Liver (tissue), 3 donors: Measurements from ENCODE around the gene FAAH.

Experiments used
- GABPA ChIP-seq, 2 donors: IDR thresholded peaks in 1 of 2; conservative IDR thresholded peaks in 1 of 2; 2 replicates each; pipeline ENCODE4 v1.6.1; 2016; ENCODE audit warnings: antibody characterized with exemption in 2 of 2, mild to moderate bottlenecking in 1 of 2, moderate library complexity in 1 of 2
- ZBTB33 ChIP-seq: IDR thresholded peaks from 2 replicates; pipeline ENCODE4 v1.6.1; 2016; ENCODE audit warnings: antibody characterized with exemption
- TF ChIP-seq, protein P1 (sequence below): IDR thresholded peaks from 2 replicates; pipeline ENCODE4 v1.6.1; 2016; ENCODE audit warnings: antibody characterized with exemption
- TF ChIP-seq, protein P2 (sequence below): fragments of 150-350 bp; IDR thresholded peaks from 2 replicates; pipeline ENCODE4 v1.5.1; 2017; ENCODE audit warnings: improper control_type of control experiment, low read depth, low read length; ENCODE audit not compliant: missing input control
- donor health status: healthy.
- donor health status: healthy.

DNA sequence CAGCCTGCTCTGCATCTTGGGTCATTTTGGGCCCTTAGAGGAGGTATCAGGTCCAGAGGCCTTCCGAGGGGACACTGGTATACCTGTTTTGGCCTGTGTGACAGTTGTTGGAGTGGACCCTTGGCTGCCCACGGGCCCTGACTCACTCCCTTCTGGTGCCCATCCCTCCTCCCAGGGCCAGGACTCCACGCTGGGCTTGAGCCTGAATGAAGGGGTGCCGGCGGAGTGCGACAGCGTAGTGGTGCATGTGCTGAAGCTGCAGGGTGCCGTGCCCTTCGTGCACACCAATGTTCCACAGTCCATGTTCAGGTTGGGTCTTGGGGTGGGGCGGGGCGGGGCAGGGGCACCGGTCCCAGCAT lies 11.1 kb downstream of the FAAH start:
- TF ChIP-seq, protein P1, sequence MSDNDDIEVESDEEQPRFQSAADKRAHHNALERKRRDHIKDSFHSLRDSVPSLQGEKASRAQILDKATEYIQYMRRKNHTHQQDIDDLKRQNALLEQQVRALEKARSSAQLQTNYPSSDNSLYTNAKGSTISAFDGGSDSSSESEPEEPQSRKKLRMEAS, result no peak
- TF ChIP-seq ZBTB33, result no peak
- TF ChIP-seq, protein P2, sequence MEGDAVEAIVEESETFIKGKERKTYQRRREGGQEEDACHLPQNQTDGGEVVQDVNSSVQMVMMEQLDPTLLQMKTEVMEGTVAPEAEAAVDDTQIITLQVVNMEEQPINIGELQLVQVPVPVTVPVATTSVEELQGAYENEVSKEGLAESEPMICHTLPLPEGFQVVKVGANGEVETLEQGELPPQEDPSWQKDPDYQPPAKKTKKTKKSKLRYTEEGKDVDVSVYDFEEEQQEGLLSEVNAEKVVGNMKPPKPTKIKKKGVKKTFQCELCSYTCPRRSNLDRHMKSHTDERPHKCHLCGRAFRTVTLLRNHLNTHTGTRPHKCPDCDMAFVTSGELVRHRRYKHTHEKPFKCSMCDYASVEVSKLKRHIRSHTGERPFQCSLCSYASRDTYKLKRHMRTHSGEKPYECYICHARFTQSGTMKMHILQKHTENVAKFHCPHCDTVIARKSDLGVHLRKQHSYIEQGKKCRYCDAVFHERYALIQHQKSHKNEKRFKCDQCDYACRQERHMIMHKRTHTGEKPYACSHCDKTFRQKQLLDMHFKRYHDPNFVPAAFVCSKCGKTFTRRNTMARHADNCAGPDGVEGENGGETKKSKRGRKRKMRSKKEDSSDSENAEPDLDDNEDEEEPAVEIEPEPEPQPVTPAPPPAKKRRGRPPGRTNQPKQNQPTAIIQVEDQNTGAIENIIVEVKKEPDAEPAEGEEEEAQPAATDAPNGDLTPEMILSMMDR, result no peak
- no peak for TF ChIP-seq GABPA (IDR thresholded peaks at IDR 0.05 in 1 of 2, conservative IDR thresholded peaks at IDR 0.05 in 1 of 2)
